ENCODE results near the gene GEMIN7. TPM values are rescaled to one million over a fixed set of nuclear protein-coding genes. Genes with fewer than 3 reads are reported as not detected.

Gene GEMIN7
- total RNA-seq, 1 donor = 16.0 TPM

DNA sequence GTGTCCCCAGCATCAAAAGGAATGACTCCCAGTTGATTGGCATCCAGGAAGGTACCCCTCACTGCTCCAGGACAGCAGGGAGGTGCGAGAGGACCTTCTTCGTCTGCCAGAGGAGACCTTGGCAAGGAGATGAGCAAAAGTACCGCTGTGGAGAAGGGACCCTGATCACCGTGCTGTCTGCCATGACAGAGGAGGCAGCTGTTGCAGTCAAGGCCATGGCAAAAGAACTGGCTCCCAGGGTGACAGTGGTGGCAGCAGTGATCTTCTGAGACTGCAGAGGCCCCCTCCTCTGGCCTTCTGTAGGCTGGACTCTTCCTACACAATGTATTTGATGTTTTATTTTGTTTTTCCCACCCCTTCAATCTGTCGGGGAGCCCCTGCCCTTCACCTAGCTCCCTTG, 49.7 kb downstream of the GEMIN7 start:
- no peak for DNase-seq (ENCODE audit: low read depth)
- H3K4me3 ChIP-seq (ENCODE audit: low read depth, low read length) = no peak overlapping the region
- TF ChIP-seq, protein P1, sequence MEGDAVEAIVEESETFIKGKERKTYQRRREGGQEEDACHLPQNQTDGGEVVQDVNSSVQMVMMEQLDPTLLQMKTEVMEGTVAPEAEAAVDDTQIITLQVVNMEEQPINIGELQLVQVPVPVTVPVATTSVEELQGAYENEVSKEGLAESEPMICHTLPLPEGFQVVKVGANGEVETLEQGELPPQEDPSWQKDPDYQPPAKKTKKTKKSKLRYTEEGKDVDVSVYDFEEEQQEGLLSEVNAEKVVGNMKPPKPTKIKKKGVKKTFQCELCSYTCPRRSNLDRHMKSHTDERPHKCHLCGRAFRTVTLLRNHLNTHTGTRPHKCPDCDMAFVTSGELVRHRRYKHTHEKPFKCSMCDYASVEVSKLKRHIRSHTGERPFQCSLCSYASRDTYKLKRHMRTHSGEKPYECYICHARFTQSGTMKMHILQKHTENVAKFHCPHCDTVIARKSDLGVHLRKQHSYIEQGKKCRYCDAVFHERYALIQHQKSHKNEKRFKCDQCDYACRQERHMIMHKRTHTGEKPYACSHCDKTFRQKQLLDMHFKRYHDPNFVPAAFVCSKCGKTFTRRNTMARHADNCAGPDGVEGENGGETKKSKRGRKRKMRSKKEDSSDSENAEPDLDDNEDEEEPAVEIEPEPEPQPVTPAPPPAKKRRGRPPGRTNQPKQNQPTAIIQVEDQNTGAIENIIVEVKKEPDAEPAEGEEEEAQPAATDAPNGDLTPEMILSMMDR (IDR thresholded peaks at IDR 0.05; ENCODE audit: insufficient read depth, low read length) = no peak

DNA sequence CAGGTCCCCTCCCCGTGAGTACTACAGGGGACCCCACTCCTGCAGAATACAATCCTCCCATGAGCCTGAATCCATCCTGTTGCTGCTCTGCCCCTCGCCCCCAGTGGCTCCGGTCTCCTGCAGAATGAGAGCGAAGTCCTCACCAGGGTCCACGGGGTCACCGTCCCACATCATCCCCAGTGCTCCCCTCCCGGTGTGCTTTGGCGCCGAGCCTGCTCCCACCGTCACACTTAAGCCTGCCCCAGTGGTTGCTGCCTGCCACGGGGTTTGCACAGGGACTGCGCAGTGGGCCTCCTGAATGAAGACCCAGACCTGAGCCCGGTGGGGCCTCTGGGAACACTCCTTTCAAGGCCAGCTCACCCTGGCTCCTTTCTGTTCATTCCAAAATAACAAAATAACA, 51.2 kb downstream of the GEMIN7 start:
- TF ChIP-seq, protein P1 (IDR thresholded peaks at IDR 0.05; ENCODE audit: insufficient read depth, low read length) = no peak
- DNase-seq (ENCODE audit: low read depth) = no peak
- no peak overlapping the region for H3K4me3 ChIP-seq (ENCODE audit: low read depth, low read length)

DNA sequence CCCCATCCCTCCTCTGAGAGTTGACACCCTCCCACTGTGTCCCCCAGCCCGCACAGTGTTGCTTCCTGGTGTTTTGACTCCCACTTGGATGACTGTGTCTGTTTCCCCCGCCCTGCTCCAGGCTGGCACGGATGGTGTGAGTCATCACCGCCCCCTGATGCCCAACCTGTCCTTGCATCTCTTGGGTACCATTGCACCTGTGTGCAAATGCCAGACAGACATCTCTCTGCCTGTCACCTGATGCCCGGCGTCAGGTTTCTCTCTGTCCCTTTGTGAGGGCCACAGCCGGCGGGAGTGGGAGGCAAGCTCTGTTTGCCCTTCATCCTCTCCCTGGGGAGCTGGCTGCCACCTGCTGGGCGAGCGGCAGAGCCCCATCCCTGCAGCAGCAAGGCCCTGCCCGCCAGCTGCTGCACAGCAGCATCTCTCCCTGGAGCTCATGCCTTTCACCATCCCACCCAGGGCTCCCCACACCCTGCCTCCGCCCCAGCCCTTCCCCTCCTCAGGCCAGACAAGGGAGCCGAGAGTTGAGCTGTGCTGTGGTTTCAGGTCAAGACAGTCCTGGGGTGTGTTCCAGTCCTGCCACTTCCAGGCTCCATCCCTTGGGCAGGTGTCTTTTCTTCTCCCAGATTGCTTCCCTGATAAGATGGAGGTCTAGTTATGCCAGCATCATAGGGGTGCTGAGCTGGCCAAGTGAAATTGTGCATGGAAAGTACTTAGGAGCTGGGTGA, 52.0 kb downstream of the GEMIN7 start:
- DNase-seq (ENCODE audit: low read depth) = no peak
- no peak overlapping the region for H3K4me3 ChIP-seq (ENCODE audit: low read depth, low read length)
- TF ChIP-seq, protein P1 (IDR thresholded peaks at IDR 0.05; ENCODE audit: insufficient read depth, low read length) = no peak

DNA sequence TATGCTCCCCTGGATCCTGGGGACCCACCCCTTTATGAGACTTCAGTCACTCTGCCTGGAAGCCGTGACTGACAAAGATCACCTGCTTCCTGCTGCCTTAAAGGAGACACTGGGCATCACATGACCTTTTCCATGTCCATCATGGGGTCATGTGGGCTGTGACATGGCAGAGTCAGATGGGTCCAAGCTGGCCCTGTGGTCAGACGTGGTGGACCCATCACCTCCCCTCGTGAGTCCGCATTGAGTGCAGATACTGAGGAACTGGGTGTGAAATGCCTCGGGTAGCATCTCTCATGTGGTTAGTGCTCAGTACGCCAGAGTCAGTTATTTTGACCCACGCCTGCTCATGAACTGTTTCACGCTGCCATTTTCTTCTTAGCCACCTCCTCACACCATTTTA, 54.6 kb downstream of the GEMIN7 start:
- DNase-seq (ENCODE audit: low read depth) = no peak
- no peak overlapping the region for H3K4me3 ChIP-seq (ENCODE audit: low read depth, low read length)
- TF ChIP-seq, protein P1 (IDR thresholded peaks at IDR 0.05; ENCODE audit: insufficient read depth, low read length) = no peak

DNA sequence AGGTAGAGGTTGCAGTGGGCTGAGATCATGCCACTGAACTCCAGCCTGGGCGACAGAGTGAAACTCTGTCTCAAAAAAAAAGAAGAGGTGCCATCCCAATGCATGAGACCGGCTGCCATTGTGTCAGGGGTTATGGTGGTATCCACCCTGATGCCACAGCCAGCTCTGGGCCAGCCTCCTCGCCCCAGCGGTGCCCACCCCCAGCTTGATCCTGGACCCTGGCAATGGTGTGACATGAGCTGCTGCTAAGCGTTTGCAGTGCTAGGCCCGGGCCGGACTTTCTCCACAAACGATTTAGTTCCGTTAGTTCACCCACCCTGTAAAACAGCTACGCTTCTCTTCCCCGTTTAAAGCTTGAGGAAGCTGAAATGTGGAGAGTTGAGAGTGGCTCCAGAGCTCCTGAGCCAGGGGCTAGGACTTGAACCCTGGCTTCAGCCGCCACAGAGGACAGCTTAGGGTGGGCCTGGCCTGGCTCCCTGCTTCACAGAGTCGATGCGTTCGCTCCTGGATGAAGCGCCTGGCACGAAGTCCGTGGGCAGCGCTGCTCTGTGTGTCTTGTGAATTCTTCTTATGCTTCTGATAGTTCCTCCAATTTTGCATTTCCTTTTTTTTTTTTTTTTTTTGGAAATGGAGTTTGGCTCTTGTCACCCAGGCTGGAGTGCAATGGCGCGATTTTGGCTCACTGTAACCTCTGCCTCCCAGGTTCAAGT, 56.3 kb downstream of the GEMIN7 start:
- TF ChIP-seq, protein P1 (IDR thresholded peaks at IDR 0.05; ENCODE audit: insufficient read depth, low read length) = no peak
- H3K4me3 ChIP-seq (ENCODE audit: low read depth, low read length) = no peak overlapping the region
- DNase-seq (ENCODE audit: low read depth) = no peak

- TF ChIP-seq, protein P1 (IDR thresholded peaks at IDR 0.05; ENCODE audit: insufficient read depth, low read length) = no peak
- no peak overlapping the region for H3K4me3 ChIP-seq (ENCODE audit: low read depth, low read length)
- DNase-seq (ENCODE audit: low read depth) = no peak
Observed at GRCh38 chr19:45136507-45137178, 57.6 kb downstream of the GEMIN7 start.
